Nucleus accumbens (tissue), 56 donors: ENCODE measurements around the gene EFCAB3.
"Not testable (repeated sequence)": the region's sequence is repeated elsewhere in the genome, so short reads cannot be mapped to it uniquely, and the experiment has no call there.

Source experiments
- DNase-seq, 56 donors: peaks; one replicate each; lab custom pipeline; 2025; lab: John Stamatoyannopoulos, UW

EFCAB3 gene

DNA sequence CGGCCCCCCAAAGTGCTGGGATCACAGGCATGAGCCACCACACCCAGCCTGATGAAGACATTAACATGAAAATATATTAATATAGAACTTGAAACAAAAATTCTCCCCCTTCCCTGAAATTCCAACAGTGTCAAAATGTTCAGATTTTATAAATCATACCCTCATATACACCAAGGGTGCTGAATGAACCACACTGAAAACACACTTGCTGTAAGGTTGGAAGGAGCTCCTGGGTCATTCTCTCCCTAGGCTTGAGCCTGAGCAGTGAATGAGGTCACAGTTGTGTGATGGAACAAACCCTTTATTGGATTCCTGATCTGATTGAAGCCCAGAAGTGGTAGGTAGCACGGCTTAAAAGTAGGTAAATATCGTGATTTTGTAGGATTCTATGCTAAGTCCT, at the start of gene EFCAB3:
EFCAB3 (plus strand) TSS at position 301 of the 400 bp plus-strand sequence. CDS start 2,427 bp downstream, outside the sequence.
- DNase-seq: no peak

DNA sequence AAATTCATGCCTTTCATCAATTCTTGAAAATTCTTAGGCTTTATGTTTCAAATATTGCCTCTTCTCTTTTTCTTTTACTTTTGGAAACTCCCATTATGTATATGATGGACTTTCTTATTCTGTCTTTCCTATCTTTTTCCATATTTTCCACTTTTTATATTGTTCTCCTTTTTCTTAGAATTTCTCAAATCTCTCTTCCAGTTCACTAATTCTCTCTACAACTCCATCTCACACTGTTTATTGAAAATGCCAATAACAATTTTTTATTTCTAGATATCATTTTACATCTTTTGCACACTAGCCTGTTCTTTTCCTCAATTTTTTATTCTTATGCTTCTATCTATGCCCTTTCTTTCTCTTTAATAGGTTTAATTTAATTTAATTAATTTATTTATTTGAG, 43.8 kb upstream of the EFCAB3 start:
- no peak for DNase-seq

DNA sequence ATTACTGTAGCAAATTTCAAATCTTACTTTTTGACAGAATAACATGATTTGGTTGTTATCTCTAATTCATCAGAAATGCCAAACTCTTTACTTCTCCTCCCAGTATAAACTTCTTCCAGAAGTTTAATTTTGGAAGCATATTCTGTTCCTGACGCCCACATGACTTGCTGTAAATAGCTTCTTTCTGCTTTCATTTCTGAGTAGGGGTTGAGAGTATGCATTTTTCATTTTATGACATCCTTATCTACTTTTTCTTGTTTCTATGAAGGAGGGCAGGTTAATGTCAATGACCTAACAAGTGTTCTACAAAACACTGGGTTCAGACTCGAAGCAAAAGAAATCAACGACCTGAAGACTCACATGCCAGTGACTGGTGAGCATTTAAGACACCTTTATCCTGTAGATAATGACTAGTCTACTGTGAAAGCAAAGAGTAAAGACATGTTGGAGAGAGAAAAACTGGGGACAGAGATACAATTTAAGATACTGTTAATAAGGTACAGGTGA, 36.5 kb upstream of the EFCAB3 start:
- peak in 1 of 56 donors; percentile 11 for DNase-seq

DNA sequence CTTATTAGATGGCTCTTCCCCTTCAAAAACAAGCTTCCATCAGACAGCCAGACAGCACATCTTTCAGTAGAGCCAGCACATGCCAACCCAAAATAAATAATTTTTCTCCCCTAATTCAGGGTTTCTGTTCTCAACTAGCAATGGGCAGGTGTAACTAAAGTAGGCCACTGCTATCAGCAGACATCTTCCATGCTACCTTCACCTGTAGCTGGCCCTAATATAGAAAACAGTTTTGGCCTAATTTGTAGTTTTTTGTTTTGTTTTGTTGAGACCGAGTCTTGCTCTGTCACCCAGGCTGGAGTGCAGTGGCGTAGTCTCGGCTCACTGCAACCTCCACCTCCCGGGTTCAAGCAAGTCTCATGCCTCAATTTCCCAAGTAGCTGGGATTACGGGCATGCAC, 29.2 kb upstream of the EFCAB3 start:
- DNase-seq: no peak

DNA sequence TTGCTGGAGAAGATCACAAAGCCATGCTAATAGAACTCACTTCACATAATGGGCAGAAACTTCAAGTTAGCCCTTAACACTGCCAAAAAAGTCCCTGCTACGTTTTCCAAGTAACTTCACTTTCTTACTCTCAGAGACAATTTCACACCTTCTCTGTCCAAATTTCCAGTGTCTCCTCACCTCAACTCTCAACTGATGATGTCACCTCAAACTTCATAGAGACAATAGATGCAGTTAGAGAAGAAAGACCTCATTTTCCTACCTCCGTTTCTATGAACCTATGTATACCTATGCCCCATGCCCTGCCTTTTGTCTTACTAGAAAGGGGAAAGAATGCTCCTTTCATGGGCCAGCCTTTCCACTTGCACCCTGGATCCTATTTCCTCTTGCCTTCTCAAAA, 14.2 kb upstream of the EFCAB3 start:
- no peak for DNase-seq

DNA sequence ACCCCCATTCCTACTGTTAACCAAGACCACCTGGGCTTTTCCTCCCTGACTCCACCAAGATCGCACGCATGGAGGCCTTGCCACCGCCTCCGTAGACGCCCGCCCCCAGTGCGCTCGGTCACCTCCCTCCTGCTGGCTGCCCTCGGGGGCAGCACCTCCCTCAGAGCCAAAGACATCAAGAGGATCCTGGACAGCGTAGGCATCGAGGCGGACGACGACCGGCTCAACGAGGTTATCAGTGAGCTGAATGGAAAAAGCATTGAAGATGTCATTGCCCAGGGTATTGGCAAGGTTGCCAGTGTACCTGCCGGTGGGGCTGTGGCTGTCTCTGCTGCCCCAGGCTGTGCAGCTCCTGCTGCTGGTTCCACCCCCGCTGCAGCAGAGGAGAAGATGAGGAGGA, 1.2 kb downstream of the EFCAB3 start:
- DNase-seq: no peak

DNA sequence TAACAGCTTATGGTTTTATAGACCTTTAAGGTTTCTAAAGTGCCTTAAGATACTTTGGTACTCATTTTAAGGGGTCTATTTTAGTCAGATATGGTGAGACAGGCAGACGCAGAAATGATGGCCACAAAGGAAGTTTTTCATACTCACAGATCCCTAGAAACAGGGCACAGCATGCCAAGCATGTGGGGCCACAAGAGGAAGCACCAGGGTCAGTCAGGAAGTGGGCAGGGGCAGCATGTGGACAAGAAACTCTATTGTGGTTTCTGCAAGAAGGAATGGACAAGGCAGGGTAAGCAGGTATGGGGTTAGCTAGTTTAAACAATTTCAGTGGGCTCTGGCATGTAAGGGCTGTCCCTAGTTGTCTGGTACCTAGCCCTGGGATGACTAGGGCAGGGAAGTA, 8.5 kb downstream of the EFCAB3 start:
- no peak for DNase-seq

DNA sequence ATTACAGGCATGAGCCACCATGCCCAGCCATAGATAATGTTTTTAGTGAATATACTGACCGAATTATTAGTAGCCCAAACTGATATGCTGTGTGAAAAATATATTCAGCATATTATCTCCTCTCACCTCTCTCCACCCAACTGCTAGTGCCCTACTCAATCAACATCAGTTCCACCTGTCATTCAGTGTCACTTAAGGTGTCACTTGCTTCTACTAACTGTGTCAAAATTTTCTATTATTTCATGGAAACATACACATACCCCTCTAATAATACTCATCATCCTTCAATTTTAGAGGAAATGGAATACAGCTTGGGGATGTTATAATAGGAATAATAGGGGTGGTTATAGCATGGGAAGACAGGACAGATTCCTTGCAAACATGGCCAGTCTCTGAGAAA, 12.6 kb downstream of the EFCAB3 start:
- no peak for DNase-seq

DNA sequence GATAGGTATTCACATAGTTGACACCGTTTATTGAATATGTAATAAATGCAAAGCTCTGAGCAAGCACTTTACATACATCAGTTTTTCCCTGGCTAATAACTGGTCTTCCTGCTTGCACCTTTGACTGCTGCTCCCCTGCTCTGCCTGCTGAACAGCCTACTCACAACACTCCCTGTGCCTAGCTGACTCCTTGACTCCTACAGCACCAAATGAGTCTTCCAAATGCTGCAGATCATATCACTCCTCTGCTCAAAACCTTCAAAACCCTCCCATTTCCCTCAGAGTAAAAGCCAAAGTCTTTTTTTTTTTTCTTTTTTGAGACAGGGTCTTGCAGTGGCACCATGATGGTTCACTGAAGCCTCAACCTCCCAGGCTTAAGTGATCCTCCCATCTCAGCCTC, 18.5 kb downstream of the EFCAB3 start:
- no peak for DNase-seq

DNA sequence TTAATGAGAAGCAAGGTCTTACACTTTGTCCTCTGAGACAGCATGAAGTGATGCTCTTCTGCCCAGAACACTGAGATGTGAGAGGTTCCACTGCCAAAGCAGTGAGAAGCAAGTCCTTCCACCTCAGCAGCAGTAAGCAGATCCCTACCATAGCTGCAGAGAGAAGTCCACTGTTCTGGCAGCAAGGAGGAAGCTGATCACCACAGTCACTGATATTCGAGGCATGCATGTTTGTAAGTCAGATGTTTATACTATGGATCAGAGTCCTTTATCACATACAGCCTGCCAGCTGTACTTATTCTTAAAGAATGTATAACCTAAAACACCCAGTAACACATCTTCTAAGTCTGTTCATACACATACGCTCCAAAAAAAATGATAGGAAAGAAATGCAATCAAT, 25.1 kb downstream of the EFCAB3 start:
- DNase-seq: no peak

DNA sequence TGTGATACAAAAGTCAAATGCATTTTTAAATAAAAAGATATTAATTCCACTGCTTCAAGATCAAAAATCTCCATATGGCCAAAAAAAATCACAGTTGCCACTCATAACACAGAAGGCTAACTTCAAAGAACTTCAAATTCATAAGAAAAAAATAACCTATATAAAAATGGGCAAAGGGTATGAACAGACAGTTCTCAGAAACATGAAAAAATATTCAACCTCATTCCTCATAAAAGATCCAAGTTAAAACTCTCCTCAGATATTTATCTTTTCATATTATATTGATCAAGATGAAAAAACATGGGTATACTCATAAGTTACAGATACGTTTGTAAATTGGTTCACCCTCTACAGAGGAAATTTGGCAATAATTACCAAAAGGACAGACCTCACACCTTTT, 32.7 kb downstream of the EFCAB3 start:
- not testable (repeated sequence) for DNase-seq

DNA sequence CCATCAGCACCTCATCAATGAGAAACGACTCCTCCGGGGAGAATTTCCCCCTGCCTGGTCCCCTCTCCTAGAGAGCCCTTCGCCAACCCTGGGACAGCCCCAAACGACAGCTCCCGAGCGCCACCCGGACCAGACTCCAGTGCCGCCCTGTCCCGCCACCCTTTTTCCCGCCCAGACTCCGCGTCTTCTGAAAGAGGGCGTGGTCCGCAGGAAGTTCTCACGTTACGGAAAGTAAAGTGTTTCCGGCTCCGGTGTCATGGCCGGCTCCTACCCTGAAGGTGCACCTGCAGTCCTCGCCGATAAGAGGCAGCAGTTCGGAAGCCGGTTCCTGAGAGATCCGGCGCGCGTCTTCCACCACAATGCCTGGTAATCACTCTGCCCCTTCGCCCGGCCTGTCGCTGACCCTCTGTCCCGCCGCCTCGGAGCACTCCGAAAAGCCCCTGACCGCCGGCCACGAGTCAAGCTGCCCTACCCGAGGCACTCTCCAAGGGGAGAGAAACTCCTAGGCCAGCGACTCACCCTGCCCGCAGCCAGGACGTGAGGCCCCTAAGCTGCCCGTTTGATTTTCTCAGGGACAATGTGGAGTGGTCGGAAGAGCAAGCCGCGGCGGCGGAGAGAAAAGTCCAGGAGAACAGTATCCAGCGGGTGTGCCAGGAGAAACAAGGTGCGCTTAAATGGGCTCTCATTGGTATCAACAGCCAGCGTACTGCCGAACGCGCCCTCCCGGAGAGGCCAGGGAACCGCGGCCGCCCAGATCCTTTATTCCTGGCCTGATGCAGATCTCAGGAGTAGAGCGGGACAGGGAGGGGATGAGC, 43.5 kb downstream of the EFCAB3 start, which contains the start of gene METTL2A:
METTL2A (plus strand) TSS at position 251 of the 815 bp plus-strand sequence; CDS start at position 257, 6 bp downstream.
- DNase-seq: peak in 55 of 56 donors; percentile 9 to 92 (median 68)

DNA sequence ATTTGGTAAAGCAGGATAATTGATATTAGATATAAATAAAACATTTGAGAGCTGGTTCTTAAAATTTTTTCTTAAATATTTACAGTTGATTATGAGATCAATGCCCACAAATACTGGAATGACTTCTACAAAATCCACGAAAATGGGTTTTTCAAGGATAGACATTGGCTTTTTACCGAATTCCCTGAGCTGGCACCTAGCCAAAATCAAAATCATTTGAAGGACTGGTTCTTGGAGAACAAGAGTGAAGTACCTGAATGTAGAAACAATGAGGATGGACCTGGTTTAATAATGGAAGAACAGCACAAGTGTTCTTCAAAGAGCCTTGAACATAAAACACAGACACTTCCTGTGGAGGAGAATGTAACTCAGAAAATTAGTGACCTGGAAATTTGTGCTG, 45.9 kb downstream of the EFCAB3 start:
- DNase-seq: not testable (repeated sequence)

DNA sequence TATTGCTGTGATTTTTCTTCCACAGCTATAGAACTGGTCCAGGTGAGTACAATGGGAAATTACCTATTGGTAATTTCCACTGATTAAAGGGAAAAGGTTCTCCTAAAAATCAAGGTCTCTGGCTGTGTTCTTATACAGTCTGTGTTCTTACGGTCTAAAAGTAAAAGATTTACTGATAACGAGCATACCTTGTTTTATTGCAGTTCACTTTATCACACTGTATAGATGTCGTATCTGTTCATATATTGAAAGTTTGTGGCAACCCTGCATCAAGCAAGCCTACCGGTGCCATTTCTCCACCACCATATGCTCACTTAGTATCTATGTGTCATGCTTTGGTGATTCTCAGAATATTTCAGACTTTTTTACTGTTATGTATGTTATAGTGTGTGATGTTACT, 54.9 kb downstream of the EFCAB3 start:
- not testable (repeated sequence) for DNase-seq

DNA sequence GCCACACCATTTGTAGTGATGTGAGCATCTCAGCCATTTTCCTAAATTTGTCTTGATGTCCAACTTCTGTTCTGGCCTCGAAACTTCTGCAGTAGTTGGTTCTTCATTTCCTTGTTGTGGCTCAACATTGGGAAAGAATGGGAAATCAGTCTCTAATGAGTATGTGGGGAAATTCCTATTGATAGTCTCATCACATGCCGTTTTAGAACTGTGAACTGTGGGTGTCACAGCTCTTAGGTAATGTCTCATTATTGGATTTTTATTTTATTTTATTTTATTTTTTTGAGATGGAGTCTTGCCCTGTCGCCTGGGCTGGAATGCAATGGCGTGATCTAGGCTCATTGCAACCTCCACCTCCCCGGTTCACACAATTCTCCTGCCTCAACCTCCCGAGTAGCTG, 60.8 kb downstream of the EFCAB3 start:
- DNase-seq: not testable (repeated sequence)

DNA sequence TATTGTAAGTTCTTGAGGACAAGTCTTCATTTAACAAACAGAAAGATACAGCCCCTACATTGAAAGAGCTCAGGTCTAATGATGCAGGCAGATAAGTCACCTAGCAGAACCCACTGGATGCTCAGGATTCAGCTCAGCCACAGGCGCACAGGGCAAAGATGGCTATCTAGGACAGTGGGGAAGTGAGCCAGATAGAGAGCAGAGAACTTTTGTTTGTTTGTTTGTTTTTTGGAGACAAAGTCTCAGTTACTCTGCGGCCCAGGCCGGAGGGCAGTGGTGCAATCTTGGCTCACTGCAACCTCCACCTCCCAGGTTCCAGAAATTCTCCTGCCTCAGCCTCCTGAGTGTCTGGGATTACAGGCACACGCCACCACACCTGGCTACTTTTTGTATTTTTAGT, 63.7 kb downstream of the EFCAB3 start:
- DNase-seq: no peak

DNA sequence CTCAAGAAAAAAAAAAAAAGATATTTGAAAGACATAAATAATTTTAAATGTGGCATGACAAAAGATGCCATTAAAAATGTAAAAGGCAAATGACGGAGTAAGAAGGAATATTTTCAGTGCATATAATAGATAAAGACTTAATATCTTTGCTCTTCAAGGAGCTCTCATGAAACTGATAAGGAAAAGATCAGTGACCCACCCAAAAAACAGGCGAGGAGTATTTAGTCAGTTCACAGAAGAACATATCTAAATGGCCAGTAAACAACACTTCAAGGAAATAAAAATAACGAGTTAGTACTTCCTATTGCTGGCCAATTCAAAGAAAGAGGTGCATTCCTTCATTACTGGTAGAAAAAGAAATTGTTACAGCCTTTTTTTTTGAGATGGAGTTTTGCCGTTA, 65.4 kb downstream of the EFCAB3 start:
- not testable (repeated sequence) for DNase-seq

DNA sequence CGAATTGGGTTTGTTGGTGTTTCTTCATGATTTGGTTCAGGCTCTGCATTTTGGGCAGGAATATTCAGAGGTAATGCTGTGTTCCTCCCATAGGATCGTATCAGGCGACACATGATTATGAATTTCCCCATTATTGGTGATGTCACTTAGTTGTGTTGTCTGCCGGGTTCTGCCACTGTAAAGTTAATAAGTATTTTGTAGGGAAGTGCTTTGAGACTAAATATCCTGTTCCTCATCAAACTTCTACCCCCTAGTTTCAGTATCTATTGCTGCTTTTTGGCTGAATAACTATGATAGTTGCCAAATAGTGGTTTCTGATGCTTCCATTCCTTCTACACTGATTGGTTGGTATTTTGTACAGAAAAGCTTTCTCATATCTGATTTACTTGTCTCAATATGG, 71.8 kb downstream of the EFCAB3 start:
- not testable (repeated sequence) for DNase-seq

DNA sequence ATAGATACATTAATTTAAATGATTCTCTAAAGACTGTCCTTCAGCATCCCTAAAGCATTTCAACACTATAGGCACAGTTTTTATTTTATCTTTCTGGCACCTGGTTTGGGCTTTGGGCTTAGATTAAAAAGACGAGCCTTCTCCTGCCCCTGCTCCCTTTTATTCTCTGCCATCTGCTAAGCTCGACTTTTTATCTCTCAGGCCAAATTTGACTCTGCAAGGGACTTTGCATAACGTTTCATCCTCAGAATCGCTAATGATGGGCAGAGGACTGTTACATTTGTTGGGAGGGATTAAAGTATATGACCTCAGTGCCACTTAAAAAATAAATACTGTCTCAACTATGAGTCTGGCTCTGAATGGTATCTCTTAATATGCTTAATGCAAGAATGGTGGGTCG, 72.7 kb downstream of the EFCAB3 start:
- not testable (repeated sequence) for DNase-seq

DNA sequence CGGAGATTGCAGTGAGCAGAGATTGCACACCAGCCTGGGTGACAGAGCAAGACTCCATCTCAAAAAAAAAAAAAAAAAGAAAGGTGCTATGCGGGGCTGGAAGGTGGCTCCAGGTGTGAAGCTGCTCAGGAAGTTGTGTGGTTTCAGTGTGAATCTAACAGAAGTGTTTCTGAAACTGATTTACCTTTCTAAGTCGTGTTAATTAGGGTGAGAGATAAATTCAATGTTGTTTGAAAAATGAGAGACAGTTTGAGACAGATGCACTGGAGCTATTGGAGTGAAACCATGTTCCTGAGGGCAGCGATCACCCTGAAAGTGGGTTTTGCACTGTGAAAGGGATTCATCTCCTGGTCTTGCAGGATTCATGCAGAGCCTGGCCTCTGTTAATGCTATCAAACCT, 73.3 kb downstream of the EFCAB3 start:
- DNase-seq: not testable (repeated sequence)

DNA sequence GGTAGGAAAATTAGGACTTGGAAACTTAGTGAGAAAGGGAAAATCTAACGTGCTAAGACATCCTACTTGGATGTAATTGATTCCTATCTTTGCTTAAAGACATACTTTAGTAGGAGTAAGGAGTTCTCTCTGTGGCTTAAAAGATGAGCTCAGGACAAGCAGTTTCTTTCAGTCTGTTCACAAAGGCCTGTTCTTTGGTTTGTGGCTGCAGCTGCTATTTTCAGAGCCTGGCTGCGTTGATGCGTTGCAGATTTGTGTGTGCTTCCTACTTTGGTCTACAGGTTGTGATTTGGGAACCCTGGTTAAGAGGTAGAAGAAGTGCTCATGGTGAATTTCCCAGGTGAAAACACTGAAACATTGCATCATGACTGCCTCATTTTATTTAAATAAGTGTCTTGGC, 73.8 kb downstream of the EFCAB3 start:
- DNase-seq: peak in 4 of 56 donors; percentile 1 to 8 (median 6)

DNA sequence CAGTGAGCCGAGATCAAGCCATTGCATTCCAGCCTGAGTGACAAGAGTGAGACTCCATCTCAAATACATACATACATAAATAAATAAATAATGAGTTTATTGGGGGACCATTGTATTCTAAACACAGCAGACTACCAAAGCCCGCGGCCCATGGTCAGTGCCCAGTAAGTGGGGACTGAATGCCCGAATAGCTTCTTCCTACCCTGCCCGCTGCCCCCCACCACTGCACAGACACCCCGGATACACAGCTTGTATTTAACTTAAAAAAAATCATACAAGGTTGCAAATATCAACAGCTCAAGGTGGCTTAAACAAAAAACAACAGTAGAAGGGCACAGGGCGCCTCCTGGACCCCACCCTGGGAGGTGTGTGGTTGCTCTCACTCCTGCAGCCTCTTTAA, 75.7 kb downstream of the EFCAB3 start:
- no peak for DNase-seq
